ENCODE measurements around the gene RIN1. TPM values are rescaled to one million over a fixed set of nuclear protein-coding genes. Genes with fewer than 3 reads are reported as not detected.

RIN1 gene
- total and polyA plus RNA-seq, 2 of the 13 experiments (the other 11 are each of a cell fraction or from before 2014, with no cell fraction given): 2.4 to 4.1 TPM

DNA sequence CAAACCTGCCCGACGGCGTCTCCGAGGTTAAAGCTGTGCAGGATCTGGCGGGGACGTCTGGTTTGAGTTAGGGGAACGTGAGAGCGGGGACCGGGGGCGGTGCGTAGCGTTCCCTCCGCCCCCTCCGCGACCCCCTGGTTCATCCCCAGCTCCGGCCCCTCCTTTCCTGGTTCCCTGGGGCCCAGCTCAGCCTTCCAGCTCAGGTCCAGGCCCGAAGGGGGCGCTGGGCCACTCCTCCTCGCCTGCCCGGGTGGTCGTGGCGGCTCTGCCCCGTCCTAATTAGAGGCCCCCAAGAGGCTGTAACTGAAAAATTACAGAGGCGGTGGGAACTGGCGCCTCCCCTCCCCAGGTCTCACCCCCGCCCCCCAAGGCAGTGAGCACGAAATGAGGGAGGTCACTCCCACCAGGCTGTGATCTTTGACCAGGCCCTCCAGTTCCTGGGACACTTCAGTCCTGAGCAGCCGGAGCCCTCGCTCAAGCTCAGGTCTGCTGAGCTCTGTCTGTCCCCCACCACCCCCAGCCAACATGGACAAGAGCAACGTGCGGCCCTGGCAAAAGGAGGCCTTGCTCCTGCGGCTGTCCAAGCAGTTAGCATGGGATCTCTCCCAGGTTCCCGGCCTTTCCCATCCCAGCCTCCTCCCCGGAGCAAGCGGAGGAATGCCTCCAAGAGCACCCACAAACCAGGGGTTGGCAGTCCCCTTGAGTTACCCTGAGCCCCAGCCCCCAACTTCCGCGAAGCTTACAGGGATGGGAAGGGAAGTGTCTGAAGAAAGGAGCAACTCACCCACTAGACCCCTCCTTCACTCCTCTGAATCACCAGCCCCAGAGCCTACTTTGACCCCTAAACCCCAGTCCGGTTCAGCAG, 22.7 kb downstream of the RIN1 start (continued):
- TF ChIP-seq ZFP82 (CRISPR knock-in tag; IDR thresholded peaks at IDR 0.05; ENCODE audit: borderline replicate concordance) (no peak), ZNF850 (CRISPR knock-in tag; conservative IDR thresholded peaks at IDR 0.05) (no peak), ELF3 (CRISPR knock-in tag; IDR thresholded peaks at IDR 0.05) (0 out of 2 replicates have a peak, but pooled peaks have one; percentile 2), SOX6 (IDR thresholded peaks at IDR 0.05) (no peak), SOX6 (CRISPR knock-in tag; IDR thresholded peaks at IDR 0.05) (peak; percentile 30; the same call in 1 of the 2 replicates), KDM3A (CRISPR knock-in tag; IDR thresholded peaks at IDR 0.05; ENCODE audit: low read depth) (peak; percentile 50; the same call in 1 of the 2 replicates), DPF2 (CRISPR knock-in tag; IDR thresholded peaks at IDR 0.05; ENCODE audit: borderline replicate concordance, low read depth) (no peak), ZNF615 (CRISPR knock-in tag; IDR thresholded peaks at IDR 0.05; ENCODE audit: borderline replicate concordance) (no peak), ZNF775 (CRISPR knock-in tag; IDR thresholded peaks at IDR 0.05; ENCODE audit: borderline replicate concordance) (no peak), SMARCE1 (IDR thresholded peaks at IDR 0.05; ENCODE audit: borderline replicate concordance) (no peak), STAT5B (CRISPR knock-in tag; IDR thresholded peaks at IDR 0.05) (no peak)
- TF ChIP-seq, protein P1, sequence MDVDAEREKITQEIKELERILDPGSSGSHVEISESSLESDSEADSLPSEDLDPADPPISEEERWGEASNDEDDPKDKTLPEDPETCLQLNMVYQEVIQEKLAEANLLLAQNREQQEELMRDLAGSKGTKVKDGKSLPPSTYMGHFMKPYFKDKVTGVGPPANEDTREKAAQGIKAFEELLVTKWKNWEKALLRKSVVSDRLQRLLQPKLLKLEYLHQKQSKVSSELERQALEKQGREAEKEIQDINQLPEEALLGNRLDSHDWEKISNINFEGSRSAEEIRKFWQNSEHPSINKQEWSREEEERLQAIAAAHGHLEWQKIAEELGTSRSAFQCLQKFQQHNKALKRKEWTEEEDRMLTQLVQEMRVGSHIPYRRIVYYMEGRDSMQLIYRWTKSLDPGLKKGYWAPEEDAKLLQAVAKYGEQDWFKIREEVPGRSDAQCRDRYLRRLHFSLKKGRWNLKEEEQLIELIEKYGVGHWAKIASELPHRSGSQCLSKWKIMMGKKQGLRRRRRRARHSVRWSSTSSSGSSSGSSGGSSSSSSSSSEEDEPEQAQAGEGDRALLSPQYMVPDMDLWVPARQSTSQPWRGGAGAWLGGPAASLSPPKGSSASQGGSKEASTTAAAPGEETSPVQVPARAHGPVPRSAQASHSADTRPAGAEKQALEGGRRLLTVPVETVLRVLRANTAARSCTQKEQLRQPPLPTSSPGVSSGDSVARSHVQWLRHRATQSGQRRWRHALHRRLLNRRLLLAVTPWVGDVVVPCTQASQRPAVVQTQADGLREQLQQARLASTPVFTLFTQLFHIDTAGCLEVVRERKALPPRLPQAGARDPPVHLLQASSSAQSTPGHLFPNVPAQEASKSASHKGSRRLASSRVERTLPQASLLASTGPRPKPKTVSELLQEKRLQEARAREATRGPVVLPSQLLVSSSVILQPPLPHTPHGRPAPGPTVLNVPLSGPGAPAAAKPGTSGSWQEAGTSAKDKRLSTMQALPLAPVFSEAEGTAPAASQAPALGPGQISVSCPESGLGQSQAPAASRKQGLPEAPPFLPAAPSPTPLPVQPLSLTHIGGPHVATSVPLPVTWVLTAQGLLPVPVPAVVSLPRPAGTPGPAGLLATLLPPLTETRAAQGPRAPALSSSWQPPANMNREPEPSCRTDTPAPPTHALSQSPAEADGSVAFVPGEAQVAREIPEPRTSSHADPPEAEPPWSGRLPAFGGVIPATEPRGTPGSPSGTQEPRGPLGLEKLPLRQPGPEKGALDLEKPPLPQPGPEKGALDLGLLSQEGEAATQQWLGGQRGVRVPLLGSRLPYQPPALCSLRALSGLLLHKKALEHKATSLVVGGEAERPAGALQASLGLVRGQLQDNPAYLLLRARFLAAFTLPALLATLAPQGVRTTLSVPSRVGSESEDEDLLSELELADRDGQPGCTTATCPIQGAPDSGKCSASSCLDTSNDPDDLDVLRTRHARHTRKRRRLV (CRISPR knock-in tag; IDR thresholded peaks at IDR 0.05): no peak
- TF ChIP-seq, protein P2, sequence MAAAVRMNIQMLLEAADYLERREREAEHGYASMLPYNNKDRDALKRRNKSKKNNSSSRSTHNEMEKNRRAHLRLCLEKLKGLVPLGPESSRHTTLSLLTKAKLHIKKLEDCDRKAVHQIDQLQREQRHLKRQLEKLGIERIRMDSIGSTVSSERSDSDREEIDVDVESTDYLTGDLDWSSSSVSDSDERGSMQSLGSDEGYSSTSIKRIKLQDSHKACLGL (CRISPR knock-in tag; IDR thresholded peaks at IDR 0.05): peak; percentile 36; the same call in 1 of the 2 replicates
- TF ChIP-seq, protein P3, sequence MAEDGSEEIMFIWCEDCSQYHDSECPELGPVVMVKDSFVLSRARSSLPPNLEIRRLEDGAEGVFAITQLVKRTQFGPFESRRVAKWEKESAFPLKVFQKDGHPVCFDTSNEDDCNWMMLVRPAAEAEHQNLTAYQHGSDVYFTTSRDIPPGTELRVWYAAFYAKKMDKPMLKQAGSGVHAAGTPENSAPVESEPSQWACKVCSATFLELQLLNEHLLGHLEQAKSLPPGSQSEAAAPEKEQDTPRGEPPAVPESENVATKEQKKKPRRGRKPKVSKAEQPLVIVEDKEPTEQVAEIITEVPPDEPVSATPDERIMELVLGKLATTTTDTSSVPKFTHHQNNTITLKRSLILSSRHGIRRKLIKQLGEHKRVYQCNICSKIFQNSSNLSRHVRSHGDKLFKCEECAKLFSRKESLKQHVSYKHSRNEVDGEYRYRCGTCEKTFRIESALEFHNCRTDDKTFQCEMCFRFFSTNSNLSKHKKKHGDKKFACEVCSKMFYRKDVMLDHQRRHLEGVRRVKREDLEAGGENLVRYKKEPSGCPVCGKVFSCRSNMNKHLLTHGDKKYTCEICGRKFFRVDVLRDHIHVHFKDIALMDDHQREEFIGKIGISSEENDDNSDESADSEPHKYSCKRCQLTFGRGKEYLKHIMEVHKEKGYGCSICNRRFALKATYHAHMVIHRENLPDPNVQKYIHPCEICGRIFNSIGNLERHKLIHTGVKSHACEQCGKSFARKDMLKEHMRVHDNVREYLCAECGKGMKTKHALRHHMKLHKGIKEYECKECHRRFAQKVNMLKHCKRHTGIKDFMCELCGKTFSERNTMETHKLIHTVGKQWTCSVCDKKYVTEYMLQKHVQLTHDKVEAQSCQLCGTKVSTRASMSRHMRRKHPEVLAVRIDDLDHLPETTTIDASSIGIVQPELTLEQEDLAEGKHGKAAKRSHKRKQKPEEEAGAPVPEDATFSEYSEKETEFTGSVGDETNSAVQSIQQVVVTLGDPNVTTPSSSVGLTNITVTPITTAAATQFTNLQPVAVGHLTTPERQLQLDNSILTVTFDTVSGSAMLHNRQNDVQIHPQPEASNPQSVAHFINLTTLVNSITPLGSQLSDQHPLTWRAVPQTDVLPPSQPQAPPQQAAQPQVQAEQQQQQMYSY (CRISPR knock-in tag; IDR thresholded peaks at IDR 0.05): 0 out of 2 replicates have a peak, but pooled peaks have one; percentile 24
- TF ChIP-seq, protein P4, sequence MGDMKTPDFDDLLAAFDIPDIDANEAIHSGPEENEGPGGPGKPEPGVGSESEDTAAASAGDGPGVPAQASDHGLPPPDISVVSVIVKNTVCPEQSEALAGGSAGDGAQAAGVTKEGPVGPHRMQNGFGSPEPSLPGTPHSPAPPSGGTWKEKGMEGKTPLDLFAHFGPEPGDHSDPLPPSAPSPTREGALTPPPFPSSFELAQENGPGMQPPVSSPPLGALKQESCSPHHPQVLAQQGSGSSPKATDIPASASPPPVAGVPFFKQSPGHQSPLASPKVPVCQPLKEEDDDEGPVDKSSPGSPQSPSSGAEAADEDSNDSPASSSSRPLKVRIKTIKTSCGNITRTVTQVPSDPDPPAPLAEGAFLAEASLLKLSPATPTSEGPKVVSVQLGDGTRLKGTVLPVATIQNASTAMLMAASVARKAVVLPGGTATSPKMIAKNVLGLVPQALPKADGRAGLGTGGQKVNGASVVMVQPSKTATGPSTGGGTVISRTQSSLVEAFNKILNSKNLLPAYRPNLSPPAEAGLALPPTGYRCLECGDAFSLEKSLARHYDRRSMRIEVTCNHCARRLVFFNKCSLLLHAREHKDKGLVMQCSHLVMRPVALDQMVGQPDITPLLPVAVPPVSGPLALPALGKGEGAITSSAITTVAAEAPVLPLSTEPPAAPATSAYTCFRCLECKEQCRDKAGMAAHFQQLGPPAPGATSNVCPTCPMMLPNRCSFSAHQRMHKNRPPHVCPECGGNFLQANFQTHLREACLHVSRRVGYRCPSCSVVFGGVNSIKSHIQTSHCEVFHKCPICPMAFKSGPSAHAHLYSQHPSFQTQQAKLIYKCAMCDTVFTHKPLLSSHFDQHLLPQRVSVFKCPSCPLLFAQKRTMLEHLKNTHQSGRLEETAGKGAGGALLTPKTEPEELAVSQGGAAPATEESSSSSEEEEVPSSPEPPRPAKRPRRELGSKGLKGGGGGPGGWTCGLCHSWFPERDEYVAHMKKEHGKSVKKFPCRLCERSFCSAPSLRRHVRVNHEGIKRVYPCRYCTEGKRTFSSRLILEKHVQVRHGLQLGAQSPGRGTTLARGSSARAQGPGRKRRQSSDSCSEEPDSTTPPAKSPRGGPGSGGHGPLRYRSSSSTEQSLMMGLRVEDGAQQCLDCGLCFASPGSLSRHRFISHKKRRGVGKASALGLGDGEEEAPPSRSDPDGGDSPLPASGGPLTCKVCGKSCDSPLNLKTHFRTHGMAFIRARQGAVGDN (CRISPR knock-in tag; IDR thresholded peaks at IDR 0.05): peak; percentile 80

Measured in HepG2 (cell line).